Psoas muscle (tissue), 8 donors: ENCODE results near the gene TTC22. TPM values are rescaled to one million over a fixed set of nuclear protein-coding genes. Genes with fewer than 3 reads are reported as not detected.

Experiments used
- ATAC-seq, 4 donors: fragments of 200-7000 bp; cut with Tn5 transposase; one replicate each; pipeline ENCODE4 v1.9.1; 2020; ENCODE audit warnings: moderate library complexity in 3 of 4, mild to moderate bottlenecking in 2 of 4
- DNase-seq, 2 donors: peaks; one replicate each; pipeline ENCODE4 v3.0.0-alpha.2; 2020
- H3K27ac ChIP-seq: fragments of 200-600 bp; one replicate; pipeline ENCODE4 v1.8.0; 2022
- H3K27me3 ChIP-seq, 3 donors: fragments of 200-600 bp in 1 of 3; one replicate each; pipeline versions ENCODE4 v1.6.1 to v1.8.0; 2013 to 2022; ENCODE audit warnings: low read length in 2 of 3, mild to moderate bottlenecking in 2 of 3, moderate library complexity in 1 of 3; ENCODE audit not compliant: insufficient read depth in 3 of 3
- H3K36me3 ChIP-seq, 2 donors: fragments of 200-600 bp in 1 of 2; one replicate each; pipeline versions ENCODE4 v1.6.1 to v1.8.0; 2013 to 2022; ENCODE audit warnings: low read depth in 1 of 2, mild to moderate bottlenecking in 1 of 2, moderate library complexity in 1 of 2; ENCODE audit not compliant: insufficient read depth in 1 of 2
- H3K4me1 ChIP-seq: fragments of 200-600 bp; one replicate; pipeline ENCODE4 v1.8.0; 2022
- H3K4me3 ChIP-seq: fragments of 200-600 bp; one replicate; pipeline ENCODE4 v1.8.0; 2022; ENCODE audit warnings: mild to moderate bottlenecking
- H3K9me3 ChIP-seq: fragments of 200-600 bp; one replicate; pipeline ENCODE4 v1.8.0; 2022
- WGBS, 3 donors: extraction: QIAGEN DNeasy Blood & Tissue Kit; methylation state at CpG; one replicate each; pipeline versions ENCODE4 v1.1.6 to v1.1.7; 2013; 5-methylcytosine and 5-hydroxymethylcytosine counted together
- intact Hi-C, 2 donors: fragments of 100-400 bp; cut with DNase I; formaldehyde crosslinking; loops; one replicate each; pipeline versions ENCODE4 v1.11.0 to v1.14.2; 2022
- polyA plus RNA-seq, 3 donors: library from polyadenylated mRNA; stranded (reverse); fragments of 200-250 nt; gene quantifications; one replicate each; pipeline ENCODE4 v1.2.3, GENCODE V29; 2013
- total RNA-seq, 4 donors: library from RNA; stranded (reverse); fragmentation: NEBNext Ultra II Directional in 2 of 4; extraction: Animal tissue kit (Norgen Biotek cat#: 25700) in 2 of 4; gene quantifications; one replicate each; pipeline versions ENCODE4 v1.2.1 to v1.2.4, GENCODE V29; 2021 to 2023
- TF ChIP-seq, protein P1 (sequence below): fragments of 200-600 bp; IDR thresholded peaks from one replicate; pipeline ENCODE4 v1.8.0; 2022; ENCODE audit warnings: antibody characterized with exemption
- donor health status: healthy with polysubstance abuse.
- donor health status: DM: no; HTN: no; CAD: no; lungs with moderate emphysema.
- donor health status: Bipolar disorder and iron deficiency.
- donor health status: healthy.
- donor health status: DM: yes; HTN: yes; CAD: no.
- donor health status: DM: no; HTN: no; CAD: no.
- donor health status: DM: no; HTN: no; CAD: no.
- donor health status: DM: yes; HTN: yes; CAD: no.

The TTC22 gene
- total and polyA plus RNA-seq, 7 donors = 0.03 to 0.13 (median 0.03) TPM; not detected in 2

- ATAC-seq (peak in 1 of 4 donors; percentile 25), DNase-seq (peak in 1 of 2 donors; percentile 38)
- no peaks in the 10 kb centered on the region for H3K9me3 ChIP-seq
- intact Hi-C loops = no loop called here
- no peak overlapping the region for H3K27ac ChIP-seq
- H3K4me1 ChIP-seq = peaks cover 5% of the 10 kb centered on the region
- WGBS, 3 donors = 55 to 73% (median 58%) methylated on average over 6 of the region's 6 CpGs
- TF ChIP-seq, protein P1, sequence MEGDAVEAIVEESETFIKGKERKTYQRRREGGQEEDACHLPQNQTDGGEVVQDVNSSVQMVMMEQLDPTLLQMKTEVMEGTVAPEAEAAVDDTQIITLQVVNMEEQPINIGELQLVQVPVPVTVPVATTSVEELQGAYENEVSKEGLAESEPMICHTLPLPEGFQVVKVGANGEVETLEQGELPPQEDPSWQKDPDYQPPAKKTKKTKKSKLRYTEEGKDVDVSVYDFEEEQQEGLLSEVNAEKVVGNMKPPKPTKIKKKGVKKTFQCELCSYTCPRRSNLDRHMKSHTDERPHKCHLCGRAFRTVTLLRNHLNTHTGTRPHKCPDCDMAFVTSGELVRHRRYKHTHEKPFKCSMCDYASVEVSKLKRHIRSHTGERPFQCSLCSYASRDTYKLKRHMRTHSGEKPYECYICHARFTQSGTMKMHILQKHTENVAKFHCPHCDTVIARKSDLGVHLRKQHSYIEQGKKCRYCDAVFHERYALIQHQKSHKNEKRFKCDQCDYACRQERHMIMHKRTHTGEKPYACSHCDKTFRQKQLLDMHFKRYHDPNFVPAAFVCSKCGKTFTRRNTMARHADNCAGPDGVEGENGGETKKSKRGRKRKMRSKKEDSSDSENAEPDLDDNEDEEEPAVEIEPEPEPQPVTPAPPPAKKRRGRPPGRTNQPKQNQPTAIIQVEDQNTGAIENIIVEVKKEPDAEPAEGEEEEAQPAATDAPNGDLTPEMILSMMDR = no peak
- peaks cover 0 to 26% (median 2%) of the 10 kb centered on the region in 3 donors for H3K27me3 ChIP-seq
- H3K4me3 ChIP-seq = no peak overlapping the region
- no peaks in the 10 kb centered on the region for H3K36me3 ChIP-seq
Observed at GRCh38 chr1:54798769-54799641, 2.1 kb downstream of the TTC22 start.

GRCh38 chr1:54798206-54798605 is 2.9 kb downstream of the TTC22 start:
- H3K27ac ChIP-seq = no peak overlapping the region
- intact Hi-C loops = no loop called here
- TF ChIP-seq, protein P1 = no peak
- peaks cover 5% of the 10 kb centered on the region for H3K4me1 ChIP-seq
- H3K36me3 ChIP-seq = no peaks in the 10 kb centered on the region
- no peaks in the 10 kb centered on the region for H3K9me3 ChIP-seq
- DNase-seq (no peak), ATAC-seq (no peak)
- peaks cover 0 to 26% (median 0%) of the 10 kb centered on the region in 3 donors for H3K27me3 ChIP-seq
- no peak overlapping the region for H3K4me3 ChIP-seq
- 73 to 74% (median 73%) methylated on average over 3 of the region's 3 CpGs for WGBS, 3 donors

DNA sequence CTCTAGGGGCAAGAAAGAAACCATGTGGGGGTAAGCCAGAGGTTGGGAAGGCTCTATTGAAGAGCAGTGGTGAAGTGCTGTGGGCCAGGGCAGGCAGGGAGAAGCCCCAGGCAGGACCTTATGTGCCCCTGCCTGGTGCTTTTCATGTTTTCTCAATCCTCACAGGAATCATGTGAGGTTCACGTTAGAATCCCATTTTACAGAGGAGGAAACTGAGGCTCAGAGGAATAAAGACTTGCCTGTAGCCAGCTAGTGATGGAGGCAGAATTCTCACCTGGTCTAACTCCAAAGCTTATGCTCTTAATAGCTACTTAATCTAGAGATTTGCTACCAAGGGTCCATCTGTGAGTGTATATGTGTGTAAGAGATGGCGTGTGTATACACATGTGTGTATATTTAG is 4.2 kb downstream of the TTC22 start:
- Histone ChIP-seq H3K4me1 (peaks cover 5% of the 10 kb centered on the region), H3K27ac (no peak overlapping the region), H3K36me3 (no peaks in the 10 kb centered on the region), H3K4me3 (no peak overlapping the region), H3K9me3 (peaks cover 4% of the 10 kb centered on the region), H3K27me3 (peaks cover 0 to 18% (median 6%) of the 10 kb centered on the region in 3 donors)
- TF ChIP-seq, protein P1 = no peak
- intact Hi-C loops = no loop called here
- DNase-seq (peak in 1 of 2 donors; percentile 3), ATAC-seq (no peak)
- 83 to 89% (median 86%) methylated on average over 2 of the region's 2 CpGs for WGBS, 3 donors

DNA sequence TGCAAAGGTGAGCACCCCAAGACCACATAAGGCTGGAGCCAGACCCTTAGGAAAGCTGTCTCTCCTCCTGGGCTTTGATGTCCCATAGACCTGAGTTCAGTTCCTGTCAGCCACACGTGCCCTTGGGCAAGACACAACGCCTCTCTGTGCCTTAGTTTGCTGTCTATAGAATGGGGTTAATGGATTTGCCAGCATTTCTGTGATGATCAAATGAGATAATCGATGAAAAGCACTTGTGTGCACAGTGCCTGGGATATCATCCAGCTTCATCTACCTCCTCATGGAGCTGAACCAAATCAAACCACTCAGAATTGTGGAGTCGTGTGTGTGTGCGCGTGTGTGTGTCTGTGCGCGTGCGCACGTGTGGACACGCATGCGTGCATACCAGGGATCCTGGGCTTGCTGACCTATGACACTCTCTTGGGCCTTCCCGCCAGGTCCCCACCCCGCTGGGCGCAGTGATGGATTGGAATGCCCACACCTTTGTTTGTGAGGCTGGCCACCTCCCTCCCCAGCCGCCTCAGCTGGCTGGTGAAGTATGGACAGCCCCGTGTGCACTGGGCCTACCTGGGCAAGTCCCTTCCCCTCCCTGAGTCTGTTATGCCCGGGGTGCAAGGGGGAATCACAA is 5.2 kb downstream of the TTC22 start:
- Histone ChIP-seq H3K9me3 (peaks cover 6% of the 10 kb centered on the region), H3K27me3 (peaks cover 0 to 11% (median 6%) of the 10 kb centered on the region in 3 donors), H3K4me1 (peaks cover under 1% of the 10 kb centered on the region), H3K4me3 (no peak overlapping the region), H3K27ac (no peak overlapping the region), H3K36me3 (no peaks in the 10 kb centered on the region)
- TF ChIP-seq, protein P1 = no peak
- DNase-seq = peak in 1 of 2 donors; percentile 40
- ATAC-seq = no peak
- intact Hi-C loops = no loop called here
- WGBS, 3 donors = 91 to 93% (median 92%) methylated on average over 18 of the region's 18 CpGs
